KMS-11 (cell line): Measurements from ENCODE around the gene ARHGEF37.

Experiments used
- H2AFZ ChIP-seq: fragments of 200-600 bp; sonication (generic); 2 replicates; pipeline ENCODE4 v1.6.1; 2016; ENCODE audit warnings: antibody characterized with exemption, mixed run types, low read depth
- H3K27ac ChIP-seq: fragments of 200-600 bp; sonication (generic); 2 replicates; pipeline ENCODE4 v1.6.1; 2016; ENCODE audit warnings: mild to moderate bottlenecking, mixed run types
- H3K27me3 ChIP-seq: fragments of 200-600 bp; sonication (generic); 2 replicates; pipeline ENCODE4 v1.6.1; 2017; ENCODE audit warnings: mild to moderate bottlenecking, low read depth, mixed run types, moderate library complexity; ENCODE audit not compliant: insufficient read depth
- H3K36me3 ChIP-seq: fragments of 200-600 bp; sonication (generic); 2 replicates; pipeline ENCODE4 v1.6.1; 2017; ENCODE audit warnings: mild to moderate bottlenecking, mixed run types; ENCODE audit not compliant: insufficient read depth
- H3K4me1 ChIP-seq: fragments of 200-600 bp; sonication (generic); 2 replicates; pipeline ENCODE4 v1.6.1; 2016; ENCODE audit warnings: mild to moderate bottlenecking, low read depth, mixed run types; ENCODE audit not compliant: poor library complexity, severe bottlenecking
- H3K4me2 ChIP-seq: fragments of 200-600 bp; sonication (generic); 2 replicates; pipeline ENCODE4 v1.7.0; 2016; ENCODE audit warnings: mild to moderate bottlenecking, mixed run types
- H3K4me3 ChIP-seq: fragments of 200-600 bp; sonication (generic); IDR thresholded peaks from 2 replicates; pipeline ENCODE4 v1.6.1; 2017; ENCODE audit warnings: low read depth, low read length, mixed read lengths; ENCODE audit not compliant: insufficient read depth
- H3K79me2 ChIP-seq: fragments of 200-600 bp; sonication (generic); 2 replicates; pipeline ENCODE4 v1.6.1; 2016; ENCODE audit warnings: low read depth, mixed run types; ENCODE audit not compliant: insufficient read depth
- H3K9ac ChIP-seq: fragments of 200-600 bp; sonication (generic); 2 replicates; pipeline ENCODE4 v1.6.1; 2016; ENCODE audit warnings: mild to moderate bottlenecking, mixed run types
- H4K20me1 ChIP-seq: fragments of 200-600 bp; sonication (generic); 2 replicates; pipeline ENCODE4 v1.6.1; 2016; ENCODE audit warnings: mild to moderate bottlenecking, mixed run types; ENCODE audit not compliant: insufficient read depth
- TF ChIP-seq, protein P1 (sequence below): fragments of 200-600 bp; sonication (generic); conservative IDR thresholded peaks from 2 replicates; pipeline ENCODE4 v1.6.1; 2017; ENCODE audit warnings: low read depth, mild to moderate bottlenecking, antibody characterized with exemption, low read length, moderate library complexity, mixed read lengths

The ARHGEF37 gene

DNA sequence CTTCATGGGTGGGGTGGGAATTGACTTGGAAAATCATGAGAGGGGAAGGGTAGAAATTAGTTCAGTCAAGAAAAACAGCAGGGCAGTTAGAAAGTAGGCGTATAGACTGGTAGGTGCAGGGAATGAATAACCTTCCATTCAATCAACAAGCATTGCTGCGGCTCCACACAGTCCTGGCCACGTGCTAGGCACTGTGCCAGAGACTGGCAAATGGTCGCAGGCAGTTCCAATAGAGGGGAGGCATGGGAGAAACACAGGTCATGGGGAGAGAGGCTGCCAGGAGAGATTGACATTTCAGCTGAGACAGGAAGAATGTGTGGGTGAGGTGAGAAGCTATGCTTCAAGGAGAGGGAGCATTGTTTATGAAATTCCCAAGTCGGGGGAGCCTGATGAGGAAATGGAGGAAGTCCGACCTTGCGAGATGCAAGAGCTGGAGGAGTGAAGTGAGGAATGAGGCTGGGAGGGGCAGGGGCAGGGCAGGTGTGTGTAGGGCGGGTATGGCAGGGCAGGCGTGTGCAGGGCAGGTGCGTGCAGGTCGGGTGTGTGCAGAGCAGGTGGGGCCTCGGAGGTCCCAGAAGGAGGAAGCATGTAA, 94.4 kb downstream of the ARHGEF37 start:
- Histone ChIP-seq H3K79me2 (no peaks in the 10 kb centered on the region), H3K4me2 (no peak overlapping the region), H3K4me1 (no peaks in the 10 kb centered on the region), H3K36me3 (no peaks in the 10 kb centered on the region), H2AFZ (no peak overlapping the region), H3K27ac (no peak overlapping the region), H3K27me3 (no peaks in the 10 kb centered on the region), H3K4me3 (no peak overlapping the region), H3K9ac (no peak overlapping the region), H4K20me1 (no peaks in the 10 kb centered on the region)
- TF ChIP-seq, protein P1, sequence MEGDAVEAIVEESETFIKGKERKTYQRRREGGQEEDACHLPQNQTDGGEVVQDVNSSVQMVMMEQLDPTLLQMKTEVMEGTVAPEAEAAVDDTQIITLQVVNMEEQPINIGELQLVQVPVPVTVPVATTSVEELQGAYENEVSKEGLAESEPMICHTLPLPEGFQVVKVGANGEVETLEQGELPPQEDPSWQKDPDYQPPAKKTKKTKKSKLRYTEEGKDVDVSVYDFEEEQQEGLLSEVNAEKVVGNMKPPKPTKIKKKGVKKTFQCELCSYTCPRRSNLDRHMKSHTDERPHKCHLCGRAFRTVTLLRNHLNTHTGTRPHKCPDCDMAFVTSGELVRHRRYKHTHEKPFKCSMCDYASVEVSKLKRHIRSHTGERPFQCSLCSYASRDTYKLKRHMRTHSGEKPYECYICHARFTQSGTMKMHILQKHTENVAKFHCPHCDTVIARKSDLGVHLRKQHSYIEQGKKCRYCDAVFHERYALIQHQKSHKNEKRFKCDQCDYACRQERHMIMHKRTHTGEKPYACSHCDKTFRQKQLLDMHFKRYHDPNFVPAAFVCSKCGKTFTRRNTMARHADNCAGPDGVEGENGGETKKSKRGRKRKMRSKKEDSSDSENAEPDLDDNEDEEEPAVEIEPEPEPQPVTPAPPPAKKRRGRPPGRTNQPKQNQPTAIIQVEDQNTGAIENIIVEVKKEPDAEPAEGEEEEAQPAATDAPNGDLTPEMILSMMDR: no peak

DNA sequence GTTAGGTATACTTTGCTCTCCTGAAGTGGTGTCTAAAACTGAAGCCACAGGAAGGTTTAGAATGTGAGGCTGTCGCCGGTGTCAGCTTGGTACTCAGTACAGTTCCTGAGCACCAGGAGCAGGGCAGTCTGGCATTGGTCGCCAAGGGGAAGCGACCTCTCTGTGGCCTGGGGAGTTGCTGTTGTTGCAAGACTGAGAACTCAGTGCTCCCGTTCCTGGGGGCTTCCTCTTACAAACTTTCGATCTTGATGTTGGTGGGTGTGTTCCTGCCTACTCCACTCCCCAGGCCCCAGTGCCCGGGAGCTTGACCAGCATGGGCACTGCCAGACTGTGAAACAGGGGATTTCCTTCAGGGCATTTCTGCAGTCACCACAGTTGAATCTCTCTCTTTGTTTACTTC, 96.4 kb downstream of the ARHGEF37 start:
- Histone ChIP-seq H3K4me3 (no peak overlapping the region), H3K4me2 (no peak overlapping the region), H3K36me3 (no peaks in the 10 kb centered on the region), H3K79me2 (no peaks in the 10 kb centered on the region), H2AFZ (no peak overlapping the region), H3K9ac (no peak overlapping the region), H3K4me1 (no peaks in the 10 kb centered on the region), H4K20me1 (no peaks in the 10 kb centered on the region), H3K27me3 (no peaks in the 10 kb centered on the region), H3K27ac (no peak overlapping the region)
- TF ChIP-seq, protein P1: no peak

DNA sequence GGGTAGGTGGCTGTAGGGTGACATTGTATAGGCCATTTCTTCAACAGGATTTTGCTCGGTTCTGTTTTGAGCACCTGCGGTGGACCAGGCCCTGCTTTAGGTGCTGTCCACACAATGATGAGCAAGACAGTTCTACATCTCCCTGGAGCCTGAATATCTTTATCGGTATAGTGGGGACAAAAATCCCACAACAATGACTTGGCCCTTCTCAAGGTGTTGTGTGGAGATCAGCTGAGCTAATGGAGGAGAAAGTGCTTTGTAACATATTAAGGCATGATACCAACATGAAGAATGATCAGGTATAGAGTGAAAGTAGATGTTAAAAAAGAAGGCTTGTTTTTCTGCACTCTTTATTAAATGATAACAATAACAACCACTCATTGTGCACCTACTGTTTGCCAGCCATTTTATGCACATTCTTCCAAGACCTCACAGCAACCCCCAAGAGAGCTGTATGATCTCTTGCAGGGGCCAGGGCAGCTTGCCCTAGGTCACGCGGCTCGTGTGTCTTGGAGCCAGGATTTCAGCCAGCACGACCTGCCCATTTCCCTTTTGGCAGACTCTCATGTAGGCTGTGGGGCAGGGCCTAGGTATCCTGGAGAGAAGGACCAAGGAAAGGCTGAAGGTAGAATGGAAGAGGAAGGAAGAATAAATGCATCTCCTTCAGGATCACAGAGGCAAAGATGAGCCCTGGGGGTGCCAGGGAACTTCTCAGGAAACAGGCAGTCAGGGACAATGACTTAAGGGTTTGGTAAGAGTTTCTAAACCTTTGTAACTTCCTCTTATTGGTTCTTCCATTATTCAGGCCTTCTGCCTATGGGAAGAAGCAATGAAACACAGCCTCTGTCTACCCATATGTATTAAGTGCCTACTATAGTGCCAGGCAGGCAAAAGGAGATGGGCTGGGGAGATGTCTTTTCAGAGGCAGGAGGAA, 98.8 kb downstream of the ARHGEF37 start:
- H2AFZ ChIP-seq: no peak overlapping the region
- TF ChIP-seq, protein P1: no peak
- H3K4me2 ChIP-seq: no peak overlapping the region
- no peaks in the 10 kb centered on the region for H3K79me2 ChIP-seq
- no peaks in the 10 kb centered on the region for H4K20me1 ChIP-seq
- no peaks in the 10 kb centered on the region for H3K36me3 ChIP-seq
- H3K4me1 ChIP-seq: no peaks in the 10 kb centered on the region
- H3K27ac ChIP-seq: no peak overlapping the region
- H3K27me3 ChIP-seq: no peaks in the 10 kb centered on the region
- no peak overlapping the region for H3K4me3 ChIP-seq
- no peak overlapping the region for H3K9ac ChIP-seq

DNA sequence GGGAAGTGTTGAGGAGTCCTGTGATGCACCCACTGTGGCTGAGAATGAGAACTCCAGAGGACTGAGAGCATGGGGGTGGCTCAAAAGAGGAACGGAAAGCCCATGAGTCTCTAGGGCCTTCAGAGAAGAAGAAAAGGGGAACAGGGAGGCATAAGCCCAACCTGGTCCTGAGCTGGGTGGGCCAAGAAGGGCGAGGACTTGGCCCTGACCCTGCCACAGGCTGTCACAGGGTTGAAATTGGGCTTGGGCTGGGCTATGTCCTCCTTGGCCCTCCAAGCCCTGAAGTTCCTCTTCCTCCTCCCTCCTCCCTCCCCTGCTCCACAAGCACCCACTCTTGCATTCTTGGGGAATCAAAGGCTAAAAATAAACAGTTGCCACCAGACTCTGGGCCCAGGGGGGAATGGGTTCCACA, 99.5 kb downstream of the ARHGEF37 start:
- Histone ChIP-seq H3K27me3 (no peaks in the 10 kb centered on the region), H3K27ac (no peak overlapping the region), H3K36me3 (no peaks in the 10 kb centered on the region), H3K9ac (no peak overlapping the region), H3K4me3 (no peak overlapping the region), H3K79me2 (no peaks in the 10 kb centered on the region), H4K20me1 (no peaks in the 10 kb centered on the region), H3K4me2 (no peak overlapping the region), H2AFZ (no peak overlapping the region), H3K4me1 (no peaks in the 10 kb centered on the region)
- TF ChIP-seq, protein P1: no peak
